GM18909 (cell line): ENCODE data around the gene SULT1B1.

ENCODE experiments used
- ATAC-seq: cut with Tn5 transposase; IDR thresholded peaks from one replicate; pipeline ENCODE4 v1.9.1; 2021; ENCODE audit warnings: mild to moderate bottlenecking; ENCODE audit not compliant: unreplicated experiment, poor library complexity

SULT1B1 gene

GRCh38 chr4:69753686-69754085, 6.7 kb downstream of the SULT1B1 start:
- ATAC-seq, result no peak

- no peak for ATAC-seq
These were observed 10.1 kb downstream of the SULT1B1 start for GRCh38 chr4:69750346-69750745.

GRCh38 chr4:69749771-69750170, 10.6 kb downstream of the SULT1B1 start:
- ATAC-seq, result no peak

- ATAC-seq, result no peak
These were observed 12.2 kb downstream of the SULT1B1 start for GRCh38 chr4:69748173-69748572.

- ATAC-seq, result no peak
These were observed 16.3 kb downstream of the SULT1B1 start for GRCh38 chr4:69744157-69744478.

GRCh38 chr4:69743476-69744156, 16.8 kb downstream of the SULT1B1 start:
- no peak for ATAC-seq

- no peak for ATAC-seq
These were observed 17.8 kb downstream of the SULT1B1 start for GRCh38 chr4:69742596-69742995.

GRCh38 chr4:69738872-69739271, 21.5 kb downstream of the SULT1B1 start:
- no peak for ATAC-seq

- no peak for ATAC-seq
These were observed 25.3 kb downstream of the SULT1B1 start for GRCh38 chr4:69735119-69735518.

GRCh38 chr4:69731847-69732246, 28.6 kb downstream of the SULT1B1 start:
- ATAC-seq, result no peak

- no peak for ATAC-seq
These were observed 29.2 kb downstream of the SULT1B1 start for GRCh38 chr4:69731241-69731640.

- ATAC-seq, result no peak
These were observed 30.4 kb downstream of the SULT1B1 start for GRCh38 chr4:69730002-69730401.

GRCh38 chr4:69727926-69728325, 32.5 kb downstream of the SULT1B1 start:
- ATAC-seq, result no peak

GRCh38 chr4:69727426-69727825, 33.0 kb downstream of the SULT1B1 start:
- ATAC-seq, result no peak

GRCh38 chr4:69726971-69727370, 33.4 kb downstream of the SULT1B1 start:
- no peak for ATAC-seq

GRCh38 chr4:69718396-69719271, 41.8 kb downstream of the SULT1B1 start:
- no peak for ATAC-seq

GRCh38 chr4:69717778-69718177, 42.6 kb downstream of the SULT1B1 start:
- ATAC-seq, result no peak

- no peak for ATAC-seq
These were observed 43.8 kb downstream of the SULT1B1 start for GRCh38 chr4:69716654-69717053.

GRCh38 chr4:69714086-69714485, 46.3 kb downstream of the SULT1B1 start:
- no peak for ATAC-seq

- no peak for ATAC-seq
These were observed 46.8 kb downstream of the SULT1B1 start for GRCh38 chr4:69713593-69713992.

- no peak for ATAC-seq
These were observed 49.8 kb downstream of the SULT1B1 start for GRCh38 chr4:69710580-69710979.

GRCh38 chr4:69708211-69708610, 52.2 kb downstream of the SULT1B1 start:
- no peak for ATAC-seq
